ENCODE measurements around the gene TENM4.

DNA sequence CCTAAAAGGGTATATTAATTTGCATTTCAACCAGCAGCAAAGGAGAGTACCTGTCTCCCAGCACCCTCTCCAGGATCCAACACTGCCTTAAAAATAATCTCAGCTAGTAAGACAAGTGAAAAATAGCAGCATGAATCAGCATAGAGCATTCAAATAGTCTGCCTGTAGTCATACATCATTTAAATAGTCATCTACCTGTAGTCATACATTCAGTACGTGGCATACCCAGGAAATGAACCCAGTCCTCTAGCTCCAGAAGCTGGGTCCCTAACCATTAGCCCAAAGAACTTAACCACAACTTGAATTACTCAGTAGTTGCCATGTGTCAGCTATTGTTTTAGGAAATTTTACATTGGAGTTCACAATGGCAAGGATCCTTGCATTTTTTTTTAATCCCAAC lies 9.3 kb downstream of the TENM4 start:
- TF ChIP-seq, protein P1, sequence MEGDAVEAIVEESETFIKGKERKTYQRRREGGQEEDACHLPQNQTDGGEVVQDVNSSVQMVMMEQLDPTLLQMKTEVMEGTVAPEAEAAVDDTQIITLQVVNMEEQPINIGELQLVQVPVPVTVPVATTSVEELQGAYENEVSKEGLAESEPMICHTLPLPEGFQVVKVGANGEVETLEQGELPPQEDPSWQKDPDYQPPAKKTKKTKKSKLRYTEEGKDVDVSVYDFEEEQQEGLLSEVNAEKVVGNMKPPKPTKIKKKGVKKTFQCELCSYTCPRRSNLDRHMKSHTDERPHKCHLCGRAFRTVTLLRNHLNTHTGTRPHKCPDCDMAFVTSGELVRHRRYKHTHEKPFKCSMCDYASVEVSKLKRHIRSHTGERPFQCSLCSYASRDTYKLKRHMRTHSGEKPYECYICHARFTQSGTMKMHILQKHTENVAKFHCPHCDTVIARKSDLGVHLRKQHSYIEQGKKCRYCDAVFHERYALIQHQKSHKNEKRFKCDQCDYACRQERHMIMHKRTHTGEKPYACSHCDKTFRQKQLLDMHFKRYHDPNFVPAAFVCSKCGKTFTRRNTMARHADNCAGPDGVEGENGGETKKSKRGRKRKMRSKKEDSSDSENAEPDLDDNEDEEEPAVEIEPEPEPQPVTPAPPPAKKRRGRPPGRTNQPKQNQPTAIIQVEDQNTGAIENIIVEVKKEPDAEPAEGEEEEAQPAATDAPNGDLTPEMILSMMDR (IDR thresholded peaks at IDR 0.05; ENCODE audit: control extremely low read depth in 1 of 3, insufficient read depth in 1 of 3, low read depth in 1 of 3, low read length in 3 of 3): no peak
- TF ChIP-seq, protein P2, sequence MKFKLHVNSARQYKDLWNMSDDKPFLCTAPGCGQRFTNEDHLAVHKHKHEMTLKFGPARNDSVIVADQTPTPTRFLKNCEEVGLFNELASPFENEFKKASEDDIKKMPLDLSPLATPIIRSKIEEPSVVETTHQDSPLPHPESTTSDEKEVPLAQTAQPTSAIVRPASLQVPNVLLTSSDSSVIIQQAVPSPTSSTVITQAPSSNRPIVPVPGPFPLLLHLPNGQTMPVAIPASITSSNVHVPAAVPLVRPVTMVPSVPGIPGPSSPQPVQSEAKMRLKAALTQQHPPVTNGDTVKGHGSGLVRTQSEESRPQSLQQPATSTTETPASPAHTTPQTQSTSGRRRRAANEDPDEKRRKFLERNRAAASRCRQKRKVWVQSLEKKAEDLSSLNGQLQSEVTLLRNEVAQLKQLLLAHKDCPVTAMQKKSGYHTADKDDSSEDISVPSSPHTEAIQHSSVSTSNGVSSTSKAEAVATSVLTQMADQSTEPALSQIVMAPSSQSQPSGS (IDR thresholded peaks at IDR 0.05; ENCODE audit: low read length): no peak
- TF ChIP-seq NRF1 (IDR thresholded peaks at IDR 0.05; ENCODE audit: low read depth, low read length): no peak
- TF ChIP-seq POLR2A (IDR thresholded peaks at IDR 0.05; ENCODE audit: control extremely low read depth in 1 of 2, low read depth in 2 of 2, low read length in 2 of 2): no peak
- TF ChIP-seq MAFK (IDR thresholded peaks at IDR 0.05; ENCODE audit: low read depth, low read length): no peak
